GM12874 (cell line): Measurements from ENCODE around the gene SIRT1.

Experiments used
- CTCF ChIP-seq: IDR thresholded peaks from 2 replicates; pipeline ENCODE4 v1.5.1; 2011; ENCODE audit warnings: low read depth, mild to moderate bottlenecking, control low read depth, low read length, moderate library complexity; ENCODE audit not compliant: insufficient read depth

SIRT1 gene

DNA sequence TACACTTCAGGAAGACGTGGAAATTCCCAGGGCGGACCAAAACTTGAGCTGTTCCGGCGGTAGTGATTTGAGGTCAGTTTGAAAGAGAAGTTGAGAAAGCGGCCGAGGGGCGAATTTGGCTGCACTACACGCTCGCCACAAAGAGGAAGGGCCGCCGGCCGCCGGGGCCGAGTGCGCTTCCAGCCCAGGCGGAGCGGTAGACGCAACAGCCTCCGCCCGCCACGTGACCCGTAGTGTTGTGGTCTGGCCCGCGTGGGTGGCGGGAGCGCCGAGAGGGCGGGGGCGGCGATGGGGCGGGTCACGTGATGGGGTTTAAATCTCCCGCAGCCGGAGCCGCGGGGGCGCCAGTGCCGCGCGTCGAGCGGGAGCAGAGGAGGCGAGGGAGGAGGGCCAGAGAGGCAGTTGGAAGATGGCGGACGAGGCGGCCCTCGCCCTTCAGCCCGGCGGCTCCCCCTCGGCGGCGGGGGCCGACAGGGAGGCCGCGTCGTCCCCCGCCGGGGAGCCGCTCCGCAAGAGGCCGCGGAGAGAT lies at the start of gene SIRT1:
TSS of gene SIRT1 (plus strand) at position 344 of the 529 bp plus-strand sequence. CDS start at position 410, 66 bp downstream.
- no peak for TF ChIP-seq CTCF

GRCh38 chr10:67836488-67836887 lies 48.0 kb upstream of the SIRT1 start:
- no peak for TF ChIP-seq CTCF

GRCh38 chr10:67836972-67837371 lies 47.5 kb upstream of the SIRT1 start:
- no peak for TF ChIP-seq CTCF

DNA sequence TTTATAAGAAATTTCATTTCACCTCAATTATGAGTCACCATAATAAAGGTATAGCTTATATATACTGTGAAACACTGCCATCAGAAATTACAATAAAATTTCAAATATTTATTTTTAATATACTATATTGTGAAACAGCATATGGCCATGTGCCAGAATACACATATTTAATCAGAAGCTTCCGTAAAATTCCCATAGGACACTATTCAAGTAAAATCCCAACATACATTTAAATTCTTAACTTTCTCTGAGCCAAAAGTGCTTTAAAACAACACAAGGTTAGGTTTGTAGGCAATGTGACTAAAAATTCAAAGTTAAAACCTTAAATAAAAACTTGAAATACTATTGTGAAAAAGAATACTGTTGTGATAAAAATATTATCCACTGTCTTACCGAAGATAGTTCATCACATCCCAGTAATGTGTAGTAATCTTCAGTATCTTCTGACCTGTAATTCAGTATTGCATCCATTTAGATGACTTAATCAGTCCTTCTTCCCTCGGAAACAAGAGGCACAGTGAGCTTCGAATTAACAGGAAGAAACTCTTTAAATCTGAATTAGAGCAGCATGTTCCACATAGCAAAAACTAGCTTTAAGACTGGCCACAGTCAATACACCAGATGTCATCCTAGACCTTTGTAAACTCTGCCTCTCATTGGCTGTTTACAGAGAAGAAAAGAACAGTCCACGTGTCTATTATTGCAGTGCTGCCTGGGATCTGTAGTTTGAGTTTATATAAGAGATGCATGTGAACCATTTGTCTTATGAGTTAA lies 46.7 kb upstream of the SIRT1 start, which contains the start of gene DNAJC12:
TSS of gene DNAJC12 (minus strand) at position 648 of the 774 bp plus-strand sequence. CDS start at position 471, 177 bp downstream.
- TF ChIP-seq CTCF: no peak

- no peak for TF ChIP-seq CTCF
Observed at GRCh38 chr10:67839951-67840350, 44.5 kb upstream of the SIRT1 start.

- no peak for TF ChIP-seq CTCF
Observed at GRCh38 chr10:67841737-67842136, 42.7 kb upstream of the SIRT1 start.

DNA sequence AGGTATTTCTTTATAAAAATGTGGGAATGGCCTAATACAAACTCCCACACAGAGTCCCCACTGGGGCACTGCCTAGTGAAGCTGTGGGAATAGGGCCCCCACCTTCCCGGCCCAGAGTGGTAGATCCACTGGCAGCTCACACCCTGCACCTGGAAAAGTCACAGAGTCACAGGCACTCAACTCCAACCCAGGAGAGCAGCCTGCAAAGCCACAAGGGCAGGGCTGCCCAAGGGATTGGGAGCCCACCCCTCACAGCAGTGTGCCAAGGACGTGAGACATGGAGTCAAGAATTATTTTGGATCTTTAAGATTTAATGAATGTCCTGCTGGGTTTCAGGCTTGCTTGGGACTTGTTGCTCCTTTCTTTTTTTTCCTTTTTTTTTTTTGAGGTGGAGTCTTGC lies 41.2 kb upstream of the SIRT1 start:
- TF ChIP-seq CTCF: no peak
